Ishikawa (cell line): Measurements from ENCODE around the gene NXNL2.

Source experiments
- CEBPB ChIP-seq: IDR thresholded peaks from 2 replicates; pipeline ENCODE4 v1.6.1; 2012
- CREB1 ChIP-seq: IDR thresholded peaks from 2 replicates; pipeline ENCODE4 v1.6.1; 2012; ENCODE audit warnings: low read depth
- EGR1 ChIP-seq: IDR thresholded peaks from 2 replicates; pipeline ENCODE4 v1.6.1; 2012
- EP300 ChIP-seq: IDR thresholded peaks from 2 replicates; pipeline ENCODE4 v1.6.1; 2012; ENCODE audit warnings: borderline replicate concordance
- FOXM1 ChIP-seq: IDR thresholded peaks from 2 replicates; pipeline ENCODE4 v1.6.1; 2012; ENCODE audit warnings: low read depth, borderline replicate concordance
- MAX ChIP-seq: IDR thresholded peaks from 2 replicates; pipeline ENCODE4 v1.6.1; 2012
- NFIC ChIP-seq: IDR thresholded peaks from 2 replicates; pipeline ENCODE4 v1.6.1; 2012
- RAD21 ChIP-seq: IDR thresholded peaks from 2 replicates; pipeline ENCODE4 v1.6.1; 2012; ENCODE audit warnings: low read depth
- REST ChIP-seq: IDR thresholded peaks from 2 replicates; pipeline ENCODE4 v1.6.1; 2012; ENCODE audit warnings: low read depth, mild to moderate bottlenecking
- TAF1 ChIP-seq: IDR thresholded peaks from 2 replicates; pipeline ENCODE4 v1.6.1; 2012; ENCODE audit warnings: low read depth, mild to moderate bottlenecking
- TCF12 ChIP-seq: IDR thresholded peaks from 2 replicates; pipeline ENCODE4 v1.6.1; 2012; ENCODE audit warnings: low read depth
- TEAD4 ChIP-seq: IDR thresholded peaks from 2 replicates; pipeline ENCODE4 v1.6.1; 2012
- USF1 ChIP-seq: IDR thresholded peaks from 2 replicates; pipeline ENCODE4 v1.6.1; 2012
- YY1 ChIP-seq: IDR thresholded peaks from 2 replicates; pipeline ENCODE4 v1.6.1; 2012; ENCODE audit warnings: low read depth
- ZBTB7A ChIP-seq: IDR thresholded peaks from 2 replicates; pipeline ENCODE4 v1.6.1; 2012; ENCODE audit warnings: low read depth

Gene NXNL2

GRCh38 chr9:88503845-88504764 lies 30.9 kb upstream of the NXNL2 start:
- no peak for TF ChIP-seq CREB1
- TF ChIP-seq FOXM1 = no peak
- no peak for TF ChIP-seq ZBTB7A
- no peak for TF ChIP-seq REST
- TF ChIP-seq TEAD4 = no peak
- no peak for TF ChIP-seq EP300
- TF ChIP-seq EGR1 = no peak
- no peak for TF ChIP-seq MAX
- no peak for TF ChIP-seq YY1
- no peak for TF ChIP-seq NFIC
- no peak for TF ChIP-seq RAD21
- TF ChIP-seq TAF1 = no peak
- no peak for TF ChIP-seq CEBPB
- no peak for TF ChIP-seq USF1
- no peak for TF ChIP-seq TCF12

GRCh38 chr9:88508326-88508725 lies 26.7 kb upstream of the NXNL2 start:
- TF ChIP-seq TCF12 = no peak
- TF ChIP-seq EGR1 = no peak
- no peak for TF ChIP-seq EP300
- no peak for TF ChIP-seq REST
- TF ChIP-seq TAF1 = no peak
- no peak for TF ChIP-seq NFIC
- TF ChIP-seq CREB1 = no peak
- TF ChIP-seq CEBPB = no peak
- no peak for TF ChIP-seq ZBTB7A
- no peak for TF ChIP-seq YY1
- no peak for TF ChIP-seq TEAD4
- TF ChIP-seq USF1 = no peak
- TF ChIP-seq FOXM1 = no peak
- TF ChIP-seq RAD21 = no peak
- TF ChIP-seq MAX = no peak

- TF ChIP-seq TEAD4 (no peak), CREB1 (no peak), ZBTB7A (no peak), USF1 (no peak)
Observed at GRCh38 chr9:88511906-88512305, 23.1 kb upstream of the NXNL2 start.

GRCh38 chr9:88514247-88514646 lies 20.7 kb upstream of the NXNL2 start:
- no peak for TF ChIP-seq RAD21
- TF ChIP-seq TCF12 = no peak
- no peak for TF ChIP-seq EP300
- TF ChIP-seq TAF1 = no peak
- no peak for TF ChIP-seq REST
- no peak for TF ChIP-seq CEBPB
- no peak for TF ChIP-seq FOXM1
- no peak for TF ChIP-seq ZBTB7A
- TF ChIP-seq CREB1 = no peak
